Sigmoid colon (tissue), 4 donors: ENCODE measurements around the gene SLCO3A1.

Experiments
- CTCF ChIP-seq, 4 experiments: fragments of 450-650 bp in 3 of 4; fragments of 200-600 bp in 1 of 4; IDR thresholded peaks; one replicate each; pipeline ENCODE4 v1.5.1; 2016 to 2019; ENCODE audit warnings: antibody characterized with exemption in 4 of 4, mild to moderate bottlenecking in 3 of 4, moderate library complexity in 2 of 4
- EP300 ChIP-seq, 4 donors: sonication (generic); formaldehyde crosslinking; IDR thresholded peaks; one replicate each; pipeline ENCODE4 v1.6.1; 2017; ENCODE audit warnings: antibody characterized with exemption in 4 of 4
- POLR2A ChIP-seq, 2 donors: fragments of 450-650 bp; IDR thresholded peaks; one replicate each; pipeline ENCODE4 v1.6.1; 2016; ENCODE audit warnings: antibody characterized with exemption in 2 of 2, mild to moderate bottlenecking in 2 of 2, moderate library complexity in 2 of 2

GRCh38 chr15:92149465-92149864 is 296.0 kb downstream of the SLCO3A1 start:
- TF ChIP-seq CTCF (IDR thresholded peaks at IDR 0.05) (no peak), EP300 (IDR thresholded peaks at IDR 0.05) (no peak), POLR2A (IDR thresholded peaks at IDR 0.05) (no peak)
